ENCODE measurements around the gene PPP2R5C. TPM values are rescaled to one million over a fixed set of nuclear protein-coding genes. Genes with fewer than 3 reads are reported as not detected.

Gene PPP2R5C
- total RNA-seq, 2 donors from 2014 or later: 146 to 153 TPM

DNA sequence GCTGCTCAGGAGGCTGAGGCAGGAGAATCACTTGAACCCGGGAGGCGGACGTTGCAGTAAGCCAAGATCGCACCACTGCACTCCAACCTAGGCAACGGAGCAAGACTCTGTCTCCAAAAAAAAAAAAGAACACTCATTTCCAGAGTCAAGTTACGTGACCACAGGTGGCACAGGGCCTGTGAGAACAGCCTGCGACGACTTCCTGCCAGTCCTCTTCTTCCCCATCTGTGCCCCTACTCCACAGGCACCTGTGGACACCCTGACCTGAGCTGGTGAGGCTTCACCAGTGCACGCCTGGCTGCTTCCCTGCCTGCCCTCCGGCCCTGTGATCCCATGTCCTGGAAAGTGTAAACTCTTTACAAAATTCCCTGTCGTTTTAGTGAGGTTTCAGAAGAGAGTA is 77.7 kb downstream of the PPP2R5C start:
- Histone ChIP-seq H3K9me3 (no peaks in the 10 kb centered on the region), H3K9ac (ENCODE audit: low read depth in 2 of 2, low read length in 2 of 2) (no peak overlapping the region), H3K36me3 (no peaks in the 10 kb centered on the region), H3K4me1 (peaks cover 8% of the 10 kb centered on the region), H3K27me3 (no peaks in the 10 kb centered on the region), H3K4me3 (no peak overlapping the region), H3K27ac (no peak overlapping the region)
- intact Hi-C loops (cut with DNase I): no loop called here
- DNase-seq: no peak
- TF ChIP-seq, protein P1, sequence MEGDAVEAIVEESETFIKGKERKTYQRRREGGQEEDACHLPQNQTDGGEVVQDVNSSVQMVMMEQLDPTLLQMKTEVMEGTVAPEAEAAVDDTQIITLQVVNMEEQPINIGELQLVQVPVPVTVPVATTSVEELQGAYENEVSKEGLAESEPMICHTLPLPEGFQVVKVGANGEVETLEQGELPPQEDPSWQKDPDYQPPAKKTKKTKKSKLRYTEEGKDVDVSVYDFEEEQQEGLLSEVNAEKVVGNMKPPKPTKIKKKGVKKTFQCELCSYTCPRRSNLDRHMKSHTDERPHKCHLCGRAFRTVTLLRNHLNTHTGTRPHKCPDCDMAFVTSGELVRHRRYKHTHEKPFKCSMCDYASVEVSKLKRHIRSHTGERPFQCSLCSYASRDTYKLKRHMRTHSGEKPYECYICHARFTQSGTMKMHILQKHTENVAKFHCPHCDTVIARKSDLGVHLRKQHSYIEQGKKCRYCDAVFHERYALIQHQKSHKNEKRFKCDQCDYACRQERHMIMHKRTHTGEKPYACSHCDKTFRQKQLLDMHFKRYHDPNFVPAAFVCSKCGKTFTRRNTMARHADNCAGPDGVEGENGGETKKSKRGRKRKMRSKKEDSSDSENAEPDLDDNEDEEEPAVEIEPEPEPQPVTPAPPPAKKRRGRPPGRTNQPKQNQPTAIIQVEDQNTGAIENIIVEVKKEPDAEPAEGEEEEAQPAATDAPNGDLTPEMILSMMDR (IDR thresholded peaks at IDR 0.05): no peak

DNA sequence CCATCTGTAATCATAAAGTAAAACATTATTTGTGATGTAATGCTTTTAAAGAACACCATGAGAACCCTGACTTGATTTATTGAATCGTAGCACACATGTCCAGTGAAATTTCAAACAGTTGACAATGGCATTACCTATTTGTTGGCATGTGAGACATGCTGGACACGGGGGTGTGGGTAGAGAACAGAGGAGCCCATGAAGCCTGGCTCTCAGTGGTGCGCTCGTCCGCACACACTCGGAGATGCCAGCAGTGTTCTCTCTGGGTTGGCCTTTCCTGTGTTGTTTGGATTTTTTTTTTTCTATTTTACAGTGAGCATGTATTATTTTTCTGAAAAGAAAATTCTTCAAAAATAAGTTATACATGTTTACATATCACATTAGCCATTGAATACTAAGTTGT is 78.2 kb downstream of the PPP2R5C start:
- Histone ChIP-seq H3K27ac (no peak overlapping the region), H3K9me3 (no peaks in the 10 kb centered on the region), H3K9ac (ENCODE audit: low read depth in 2 of 2, low read length in 2 of 2) (no peak overlapping the region), H3K27me3 (no peaks in the 10 kb centered on the region), H3K4me3 (no peak overlapping the region), H3K4me1 (peaks cover 4% of the 10 kb centered on the region), H3K36me3 (no peaks in the 10 kb centered on the region)
- TF ChIP-seq, protein P1 (IDR thresholded peaks at IDR 0.05): no peak
- DNase-seq: no peak
- intact Hi-C loops (cut with DNase I): no loop called here

DNA sequence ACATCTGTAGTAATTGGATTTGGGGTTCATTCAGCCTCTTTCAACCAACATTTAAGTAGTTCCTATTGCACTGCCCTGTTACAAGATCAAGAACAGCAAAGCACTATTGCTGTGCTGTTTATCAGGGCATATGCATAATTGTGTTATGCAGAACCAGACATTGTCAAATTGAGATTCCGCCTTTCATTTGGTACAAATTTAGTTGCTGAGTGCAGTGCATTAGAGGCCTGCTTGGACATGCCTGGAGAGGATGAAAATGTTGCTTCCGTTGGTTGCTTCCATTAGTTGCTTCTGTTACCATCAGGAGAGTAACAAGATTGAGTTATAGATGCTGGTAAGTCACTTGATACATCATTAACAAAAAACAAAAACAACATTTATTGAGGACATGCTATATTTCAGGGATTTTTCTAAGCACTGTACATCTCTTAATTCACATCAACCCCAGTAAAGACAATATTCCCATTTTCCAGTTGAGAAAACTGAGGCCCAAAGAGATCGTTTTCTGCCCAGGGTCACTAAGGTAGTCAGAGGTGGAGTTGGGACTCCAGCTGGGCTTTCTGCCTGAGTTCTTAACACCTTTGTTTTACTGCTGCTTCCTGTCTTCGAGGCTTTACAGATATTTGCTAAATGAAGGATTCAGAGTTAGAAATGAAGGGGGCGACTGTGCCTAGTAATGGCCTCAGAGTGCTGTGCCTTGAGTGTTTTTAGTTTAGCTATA is 79.3 kb downstream of the PPP2R5C start:
- Histone ChIP-seq H3K4me1 (no peaks in the 10 kb centered on the region), H3K27me3 (no peaks in the 10 kb centered on the region), H3K36me3 (no peaks in the 10 kb centered on the region), H3K9me3 (no peaks in the 10 kb centered on the region), H3K9ac (ENCODE audit: low read depth in 2 of 2, low read length in 2 of 2) (no peak overlapping the region), H3K4me3 (no peak overlapping the region), H3K27ac (no peak overlapping the region)
- intact Hi-C loops (cut with DNase I): no loop called here
- TF ChIP-seq, protein P1 (IDR thresholded peaks at IDR 0.05): no peak
- no peak for DNase-seq

DNA sequence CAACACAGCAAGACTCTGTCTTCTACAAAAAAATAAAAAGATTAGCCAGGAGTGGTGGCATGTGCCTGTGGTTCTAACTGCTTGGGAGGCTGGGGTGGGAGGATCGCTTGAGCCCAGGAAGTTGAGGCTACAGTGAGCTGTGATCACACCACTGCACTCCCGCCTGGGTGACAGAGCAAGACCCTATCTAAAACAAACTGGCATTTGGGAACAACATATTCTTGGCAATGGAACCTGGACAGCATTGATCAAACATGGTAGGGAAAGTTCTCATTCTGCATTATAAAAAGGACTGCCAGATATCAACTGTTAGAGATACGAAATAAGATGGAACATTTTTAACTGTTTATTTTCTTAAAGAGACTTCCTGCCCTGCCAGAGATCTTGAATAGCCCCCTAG is 81.5 kb downstream of the PPP2R5C start:
- H3K27ac ChIP-seq: no peak overlapping the region
- H3K36me3 ChIP-seq: no peaks in the 10 kb centered on the region
- no peaks in the 10 kb centered on the region for H3K27me3 ChIP-seq
- H3K4me3 ChIP-seq: no peak overlapping the region
- intact Hi-C loops (cut with DNase I): no loop called here
- DNase-seq: no peak
- H3K4me1 ChIP-seq: no peaks in the 10 kb centered on the region
- H3K9me3 ChIP-seq: no peaks in the 10 kb centered on the region
- no peak overlapping the region for H3K9ac ChIP-seq (ENCODE audit: low read depth in 2 of 2, low read length in 2 of 2)
- TF ChIP-seq, protein P1 (IDR thresholded peaks at IDR 0.05): no peak

DNA sequence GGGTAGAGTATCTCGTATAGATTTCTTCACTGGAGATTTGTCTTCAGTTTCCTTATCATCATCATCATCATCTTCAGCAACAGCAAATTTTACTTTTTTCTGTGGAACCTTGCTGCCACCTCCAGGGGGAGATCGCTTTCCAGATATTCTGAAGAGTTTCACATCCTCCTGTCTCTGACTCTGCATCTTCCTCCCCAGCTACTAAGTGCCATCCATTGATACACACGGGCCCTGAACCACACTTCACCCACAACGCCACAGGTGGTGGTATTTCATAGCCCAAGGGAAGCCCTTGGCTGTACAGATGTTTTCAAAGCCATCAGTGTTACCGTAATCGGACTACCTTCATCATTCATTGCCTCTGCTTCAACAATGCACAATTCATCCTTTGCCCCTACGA is 82.2 kb downstream of the PPP2R5C start:
- no peak for DNase-seq
- H3K27ac ChIP-seq: no peak overlapping the region
- H3K36me3 ChIP-seq: no peaks in the 10 kb centered on the region
- H3K9me3 ChIP-seq: no peaks in the 10 kb centered on the region
- TF ChIP-seq, protein P1 (IDR thresholded peaks at IDR 0.05): no peak
- H3K27me3 ChIP-seq: no peaks in the 10 kb centered on the region
- no peak overlapping the region for H3K9ac ChIP-seq (ENCODE audit: low read depth in 2 of 2, low read length in 2 of 2)
- intact Hi-C loops (cut with DNase I): no loop called here
- no peaks in the 10 kb centered on the region for H3K4me1 ChIP-seq
- no peak overlapping the region for H3K4me3 ChIP-seq

Measured in colonic mucosa (tissue), 4 donors.